ENCODE measurements around the gene MPHOSPH8. TPM values are rescaled to one million over a fixed set of nuclear protein-coding genes. Genes with fewer than 3 reads are reported as not detected.

MPHOSPH8 gene
- total and polyA plus RNA-seq, 4 donors = 8.4 to 14.2 (median 12.3) TPM

DNA sequence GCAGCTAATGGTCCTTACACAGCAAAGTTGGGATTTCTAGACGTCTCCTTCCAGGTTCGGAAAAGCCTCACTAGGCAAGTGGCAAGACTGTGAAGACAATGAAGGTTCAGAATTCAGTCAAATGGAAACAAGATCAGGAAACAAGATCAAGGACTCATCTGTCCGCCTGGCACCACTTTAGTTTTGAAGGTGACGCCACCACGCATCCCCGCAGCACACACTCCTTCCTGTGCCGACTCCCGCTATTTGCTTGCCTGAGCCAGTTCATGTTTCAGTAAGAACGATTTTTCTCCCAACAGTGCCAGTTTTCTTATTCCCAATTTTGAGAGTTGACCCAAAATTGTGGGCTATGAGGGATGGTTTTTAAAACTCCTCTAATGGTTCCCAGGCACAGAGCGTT, 41.4 kb downstream of the MPHOSPH8 start:
- WGBS = 97% methylated on average over 10 of the region's 10 CpGs
- Histone ChIP-seq H3K27me3 (ENCODE audit: control insufficient read depth in 4 of 4, insufficient read depth in 4 of 4, low read length in 3 of 4) (no peaks in the 10 kb centered on the region), H3K9ac (ENCODE audit: low read depth in 1 of 2, low read length in 2 of 2) (no peak overlapping the region), H3K4me3 (ENCODE audit: low read depth in 1 of 3, low read length in 3 of 3) (no peak overlapping the region), H3K4me1 (ENCODE audit: control insufficient read depth in 4 of 4, insufficient read depth in 4 of 4, low read length in 3 of 4) (no peaks in the 10 kb centered on the region), H3K36me3 (ENCODE audit: control insufficient read depth in 4 of 4, insufficient read depth in 3 of 4, low read depth in 1 of 4, low read length in 3 of 4) (peaks cover 13 to 57% (median 33%) of the 10 kb centered on the region in 4 donors), H3K27ac (ENCODE audit: low read depth in 1 of 2, low read length in 2 of 2) (no peak overlapping the region), H3K9me3 (ENCODE audit: control insufficient read depth in 4 of 4, low read length in 3 of 4) (no peaks in the 10 kb centered on the region)
- DNase-seq (ENCODE audit: low spot score) = no peak
- TF ChIP-seq FOXA1 (IDR thresholded peaks at IDR 0.05) (no peak), NR2F2 (IDR thresholded peaks at IDR 0.05) (no peak), JUND (IDR thresholded peaks at IDR 0.05) (no peak), GABPA (IDR thresholded peaks at IDR 0.05 in 1 of 2, conservative IDR thresholded peaks at IDR 0.05 in 1 of 2) (no peak), ZBTB33 (IDR thresholded peaks at IDR 0.05) (no peak), SP1 (IDR thresholded peaks at IDR 0.05) (no peak), EGR1 (IDR thresholded peaks at IDR 0.05; ENCODE audit: low read depth in 2 of 2) (no peak), HNF4A (conservative IDR thresholded peaks at IDR 0.05) (no peak), YY1 (IDR thresholded peaks at IDR 0.05) (no peak), CTCF (IDR thresholded peaks at IDR 0.05; ENCODE audit: low read depth, low read length, missing input control) (no peak), RAD21 (IDR thresholded peaks at IDR 0.05) (no peak), HNF4G (IDR thresholded peaks at IDR 0.05) (no peak), TAF1 (conservative IDR thresholded peaks at IDR 0.05) (no peak)
- TF ChIP-seq, protein P1, sequence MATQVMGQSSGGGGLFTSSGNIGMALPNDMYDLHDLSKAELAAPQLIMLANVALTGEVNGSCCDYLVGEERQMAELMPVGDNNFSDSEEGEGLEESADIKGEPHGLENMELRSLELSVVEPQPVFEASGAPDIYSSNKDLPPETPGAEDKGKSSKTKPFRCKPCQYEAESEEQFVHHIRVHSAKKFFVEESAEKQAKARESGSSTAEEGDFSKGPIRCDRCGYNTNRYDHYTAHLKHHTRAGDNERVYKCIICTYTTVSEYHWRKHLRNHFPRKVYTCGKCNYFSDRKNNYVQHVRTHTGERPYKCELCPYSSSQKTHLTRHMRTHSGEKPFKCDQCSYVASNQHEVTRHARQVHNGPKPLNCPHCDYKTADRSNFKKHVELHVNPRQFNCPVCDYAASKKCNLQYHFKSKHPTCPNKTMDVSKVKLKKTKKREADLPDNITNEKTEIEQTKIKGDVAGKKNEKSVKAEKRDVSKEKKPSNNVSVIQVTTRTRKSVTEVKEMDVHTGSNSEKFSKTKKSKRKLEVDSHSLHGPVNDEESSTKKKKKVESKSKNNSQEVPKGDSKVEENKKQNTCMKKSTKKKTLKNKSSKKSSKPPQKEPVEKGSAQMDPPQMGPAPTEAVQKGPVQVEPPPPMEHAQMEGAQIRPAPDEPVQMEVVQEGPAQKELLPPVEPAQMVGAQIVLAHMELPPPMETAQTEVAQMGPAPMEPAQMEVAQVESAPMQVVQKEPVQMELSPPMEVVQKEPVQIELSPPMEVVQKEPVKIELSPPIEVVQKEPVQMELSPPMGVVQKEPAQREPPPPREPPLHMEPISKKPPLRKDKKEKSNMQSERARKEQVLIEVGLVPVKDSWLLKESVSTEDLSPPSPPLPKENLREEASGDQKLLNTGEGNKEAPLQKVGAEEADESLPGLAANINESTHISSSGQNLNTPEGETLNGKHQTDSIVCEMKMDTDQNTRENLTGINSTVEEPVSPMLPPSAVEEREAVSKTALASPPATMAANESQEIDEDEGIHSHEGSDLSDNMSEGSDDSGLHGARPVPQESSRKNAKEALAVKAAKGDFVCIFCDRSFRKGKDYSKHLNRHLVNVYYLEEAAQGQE (IDR thresholded peaks at IDR 0.05) = no peak
- TF ChIP-seq, protein P2, sequence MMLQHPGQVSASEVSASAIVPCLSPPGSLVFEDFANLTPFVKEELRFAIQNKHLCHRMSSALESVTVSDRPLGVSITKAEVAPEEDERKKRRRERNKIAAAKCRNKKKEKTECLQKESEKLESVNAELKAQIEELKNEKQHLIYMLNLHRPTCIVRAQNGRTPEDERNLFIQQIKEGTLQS (IDR thresholded peaks at IDR 0.05) = no peak

DNA sequence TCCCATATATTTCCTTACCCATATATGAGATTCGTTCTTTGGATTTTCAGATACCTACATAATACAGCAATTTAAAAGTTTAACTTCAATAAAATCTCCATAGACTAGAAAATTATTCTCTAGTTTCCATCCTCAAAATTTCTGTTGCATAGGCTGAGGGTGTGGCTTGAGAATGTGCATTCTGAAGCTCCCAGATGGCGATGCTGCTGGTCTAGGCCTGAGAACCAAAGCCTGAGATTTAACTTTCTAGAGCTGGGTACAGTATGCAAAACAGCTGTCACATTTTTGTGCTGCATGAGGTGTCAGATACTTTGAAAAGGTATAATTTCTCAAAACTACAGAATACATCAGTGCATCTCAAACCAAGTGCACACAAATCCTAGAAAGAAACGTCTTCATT, 42.7 kb downstream of the MPHOSPH8 start:
- 97% methylated on average over 3 of the region's 3 CpGs for WGBS
- DNase-seq (ENCODE audit: low spot score) = no peak
- Histone ChIP-seq H3K36me3 (ENCODE audit: control insufficient read depth in 4 of 4, insufficient read depth in 3 of 4, low read depth in 1 of 4, low read length in 3 of 4) (peaks cover 12 to 44% (median 25%) of the 10 kb centered on the region in 4 donors), H3K4me3 (ENCODE audit: low read depth in 1 of 3, low read length in 3 of 3) (no peak overlapping the region), H3K27ac (ENCODE audit: low read depth in 1 of 2, low read length in 2 of 2) (no peak overlapping the region), H3K27me3 (ENCODE audit: control insufficient read depth in 4 of 4, insufficient read depth in 4 of 4, low read length in 3 of 4) (no peaks in the 10 kb centered on the region), H3K9ac (ENCODE audit: low read depth in 1 of 2, low read length in 2 of 2) (no peak overlapping the region), H3K9me3 (ENCODE audit: control insufficient read depth in 4 of 4, low read length in 3 of 4) (no peaks in the 10 kb centered on the region), H3K4me1 (ENCODE audit: control insufficient read depth in 4 of 4, insufficient read depth in 4 of 4, low read length in 3 of 4) (no peaks in the 10 kb centered on the region)
- TF ChIP-seq TAF1 (conservative IDR thresholded peaks at IDR 0.05) (no peak), EGR1 (IDR thresholded peaks at IDR 0.05; ENCODE audit: low read depth in 2 of 2) (no peak), SP1 (IDR thresholded peaks at IDR 0.05) (no peak), RXRA (IDR thresholded peaks at IDR 0.05) (no peak), HNF4G (IDR thresholded peaks at IDR 0.05) (no peak), HNF4A (conservative IDR thresholded peaks at IDR 0.05) (no peak), RAD21 (IDR thresholded peaks at IDR 0.05) (no peak), ZBTB33 (IDR thresholded peaks at IDR 0.05) (no peak), JUND (IDR thresholded peaks at IDR 0.05) (no peak), GABPA (IDR thresholded peaks at IDR 0.05 in 1 of 2, conservative IDR thresholded peaks at IDR 0.05 in 1 of 2) (no peak)

All from liver (tissue), 9 donors.